GM04504 (cell line): Measurements from ENCODE around the gene BCL11B.

ENCODE experiments used
- DNase-seq: peaks from one replicate; pipeline ENCODE4 v3.0.0-alpha.2; 2012; ENCODE audit warnings: low read depth

Gene BCL11B

DNA sequence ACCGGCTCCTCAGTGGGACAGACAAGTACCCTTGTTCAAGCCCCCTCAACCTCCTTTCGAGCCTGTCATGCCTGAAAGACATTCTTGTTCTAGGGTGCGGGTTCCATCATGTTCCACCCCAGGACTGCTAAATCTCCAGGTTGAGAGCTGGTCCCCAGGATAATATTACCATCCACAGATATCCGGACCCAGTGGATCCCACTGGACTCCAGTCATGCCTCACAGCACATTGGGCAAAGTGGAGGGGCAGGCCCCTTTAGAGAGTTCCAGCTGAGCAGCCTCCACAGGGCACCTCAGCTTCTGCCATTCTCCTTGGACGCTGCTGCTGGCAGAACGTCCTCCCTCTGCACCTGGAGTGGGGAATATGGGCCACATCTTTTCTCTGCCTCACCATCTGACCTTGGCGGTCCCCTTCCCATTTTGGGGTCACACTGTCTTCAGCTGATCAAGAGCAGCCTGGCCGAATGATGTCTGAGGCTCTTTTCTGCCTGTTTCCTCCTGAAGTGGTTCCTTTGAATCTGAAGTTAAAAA lies 137.4 kb downstream of the BCL11B start:
- no peak for DNase-seq

- DNase-seq, result no peak
Observed at GRCh38 chr14:99133636-99134515, 138.1 kb downstream of the BCL11B start.

DNA sequence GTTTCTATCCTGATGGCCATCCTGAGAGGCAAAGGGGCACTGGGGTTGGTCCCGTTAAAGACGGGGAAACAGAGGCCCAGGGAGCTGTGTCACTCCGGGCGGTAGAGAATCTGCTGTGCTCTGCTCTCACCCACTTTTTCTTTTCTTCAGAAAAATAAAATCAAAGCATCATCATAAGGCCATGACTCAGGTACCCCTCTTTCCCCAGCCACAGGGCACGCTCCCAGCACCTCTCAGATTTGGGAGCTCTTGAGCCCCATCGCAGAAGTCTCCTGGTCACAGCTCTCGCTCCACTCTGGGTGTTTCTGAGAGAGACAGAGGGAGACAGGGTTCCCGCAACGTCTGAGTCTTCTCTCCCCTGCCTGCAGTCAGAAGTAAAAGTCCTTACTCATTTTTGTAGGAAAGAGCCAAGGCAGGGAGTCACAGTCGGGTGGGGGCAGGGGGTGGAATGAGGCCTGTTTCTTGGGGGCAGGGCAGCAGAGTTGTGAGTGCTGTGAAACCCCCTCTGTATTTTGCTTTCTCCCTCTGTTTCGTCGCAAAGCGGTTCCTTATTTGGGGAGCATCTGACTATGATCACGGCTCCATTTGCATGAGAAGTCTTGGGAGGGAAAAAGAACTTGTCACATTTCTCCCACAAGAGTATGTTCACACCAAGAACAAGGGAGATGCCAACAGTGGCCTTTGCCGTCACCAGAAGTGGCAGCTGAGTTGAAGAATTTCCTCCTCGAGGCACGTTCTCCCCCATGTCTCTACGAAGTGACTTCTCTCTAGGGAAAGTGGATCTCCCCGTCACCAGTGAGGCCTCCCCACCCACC lies 139.0 kb downstream of the BCL11B start:
- DNase-seq, result no peak

DNA sequence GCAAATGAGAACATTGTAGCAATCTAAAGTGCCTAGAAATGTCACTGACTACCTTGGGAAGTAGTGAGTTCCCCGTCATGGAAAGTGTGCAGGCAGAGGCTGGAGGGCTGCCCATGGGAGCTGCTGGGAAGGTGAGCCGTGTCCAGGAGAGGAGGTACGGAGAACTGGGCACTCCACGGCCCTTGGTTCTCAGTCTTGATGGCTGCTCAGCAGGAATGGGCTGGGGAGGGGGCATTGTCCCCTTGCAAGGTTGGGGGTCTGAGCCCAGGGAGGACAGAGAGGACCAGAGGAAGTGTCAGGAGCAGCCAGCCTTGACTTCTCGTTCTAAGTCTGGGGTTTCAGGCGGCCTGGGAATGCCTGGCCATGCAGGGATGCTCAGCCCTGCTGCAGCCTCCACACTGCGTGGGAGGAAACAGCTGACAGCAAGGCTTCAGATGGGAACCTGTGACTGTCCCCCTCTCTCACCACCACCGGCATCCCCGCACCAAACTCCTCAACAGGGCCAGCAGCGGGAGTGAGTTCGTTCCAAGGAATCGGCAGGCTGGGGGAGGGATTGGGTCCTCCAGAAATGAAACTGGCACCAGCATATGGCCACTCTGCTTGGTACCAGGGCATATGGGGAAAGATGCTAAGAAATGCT lies 140.2 kb downstream of the BCL11B start:
- no peak for DNase-seq

GRCh38 chr14:99129998-99130397 lies 142.0 kb downstream of the BCL11B start:
- no peak for DNase-seq

DNA sequence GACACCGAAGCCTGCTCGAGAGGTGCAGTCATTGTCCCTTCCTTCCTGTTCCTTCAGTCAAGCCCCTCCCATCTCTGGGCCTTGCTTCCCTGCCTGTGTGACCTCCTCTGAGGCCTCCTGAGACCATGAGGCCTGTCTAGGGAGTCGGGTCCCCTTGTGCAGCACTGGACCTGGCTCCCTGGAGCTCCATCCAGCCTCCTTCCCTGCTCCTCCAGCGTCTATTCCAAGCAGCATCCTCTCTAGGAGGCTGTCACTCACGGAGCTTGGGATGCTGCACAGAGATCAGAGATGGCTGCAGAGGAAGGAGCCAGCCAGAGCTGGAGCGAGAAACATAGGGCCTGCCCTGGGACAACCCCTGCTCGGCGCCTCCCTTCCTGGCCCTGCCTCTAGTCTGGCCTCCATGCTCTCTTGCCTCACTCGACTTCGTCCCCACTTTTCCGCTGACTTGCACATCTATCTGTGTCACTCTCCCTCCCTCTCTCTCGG lies 142.7 kb downstream of the BCL11B start:
- no peak for DNase-seq

DNA sequence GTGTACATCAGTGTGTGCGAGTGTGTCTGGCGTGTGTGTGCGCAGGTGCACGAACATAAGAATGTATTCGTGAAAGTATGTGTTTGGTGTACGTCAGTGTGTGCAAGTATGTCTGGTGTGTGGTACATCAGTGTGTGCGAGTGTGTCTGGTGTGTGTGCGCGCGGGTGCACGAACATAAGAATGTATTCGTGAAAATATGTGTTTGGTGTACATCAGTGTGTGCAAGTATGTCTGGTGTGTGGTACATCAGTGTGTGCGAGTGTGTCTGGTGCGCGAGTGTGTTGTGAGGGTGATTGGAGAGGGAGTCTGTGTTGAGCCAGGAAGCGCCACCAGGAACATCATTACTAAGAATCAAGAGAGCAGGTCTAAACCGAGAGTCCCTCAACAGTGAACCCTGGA lies 143.8 kb downstream of the BCL11B start:
- no peak for DNase-seq

GRCh38 chr14:99127651-99128167 lies 144.3 kb downstream of the BCL11B start:
- DNase-seq, result no peak

GRCh38 chr14:99125616-99126431 lies 146.2 kb downstream of the BCL11B start:
- DNase-seq, result no peak

- DNase-seq, result no peak
Observed at GRCh38 chr14:99125113-99125512, 146.9 kb downstream of the BCL11B start.

- DNase-seq, result no peak
Observed at GRCh38 chr14:99124482-99125105, 147.4 kb downstream of the BCL11B start.

- no peak for DNase-seq
Observed at GRCh38 chr14:99123208-99123870, 148.7 kb downstream of the BCL11B start.

DNA sequence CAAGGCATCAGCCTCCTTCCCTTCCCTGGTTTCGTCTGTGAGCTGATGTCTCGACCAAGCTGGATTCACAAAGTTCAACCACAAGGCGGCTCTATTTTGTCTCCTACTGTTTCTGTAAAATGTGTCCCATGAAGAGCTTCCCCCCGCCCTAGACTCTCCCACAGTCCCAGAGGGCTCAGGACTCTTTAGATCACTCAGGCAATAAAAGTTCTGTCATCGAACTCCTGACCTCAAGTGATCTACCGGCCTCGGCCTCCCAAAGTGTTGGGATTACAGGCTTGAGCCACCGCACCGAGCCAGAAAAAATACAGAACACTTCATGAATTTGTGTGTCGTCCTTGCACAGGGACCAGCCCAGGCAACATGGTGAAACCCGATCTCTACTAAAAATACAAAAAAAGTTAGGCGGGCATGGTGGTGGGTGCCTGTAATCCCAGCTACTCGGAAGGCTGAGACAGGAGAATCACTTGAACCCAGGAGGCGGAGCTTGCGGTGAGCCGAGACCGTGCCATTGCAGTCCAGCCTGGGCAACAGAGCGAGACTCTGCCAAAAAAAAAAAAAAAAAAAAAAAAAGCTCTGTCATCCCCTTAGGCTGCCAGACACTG lies 149.4 kb downstream of the BCL11B start:
- no peak for DNase-seq

DNA sequence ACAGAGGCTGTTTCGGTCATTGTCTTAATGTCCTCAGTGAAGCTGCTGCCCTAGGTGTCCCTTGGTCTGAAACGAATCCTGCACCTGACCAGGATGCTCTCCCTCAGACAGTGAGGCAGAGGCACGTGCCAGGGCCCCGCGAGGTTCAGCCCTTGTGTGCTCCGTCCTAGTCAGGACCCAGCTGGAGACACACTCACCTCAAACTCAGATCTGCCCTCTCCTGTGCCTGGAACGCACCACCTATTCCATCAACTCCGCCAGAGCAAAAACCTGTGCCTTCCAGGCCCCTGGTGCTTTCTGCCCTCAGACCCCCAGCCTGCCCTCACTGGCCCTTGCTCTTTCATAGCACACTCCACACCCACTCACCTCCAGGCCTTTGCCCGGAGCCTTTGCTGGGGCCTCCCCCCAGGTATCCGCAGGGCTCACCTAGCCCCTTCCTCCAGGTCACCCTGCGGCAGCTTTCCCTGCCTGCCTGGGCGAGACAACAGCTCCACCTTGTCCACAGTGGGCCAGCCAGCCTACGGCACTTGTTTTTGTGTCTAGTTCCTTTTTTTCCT lies 150.6 kb downstream of the BCL11B start:
- no peak for DNase-seq

DNA sequence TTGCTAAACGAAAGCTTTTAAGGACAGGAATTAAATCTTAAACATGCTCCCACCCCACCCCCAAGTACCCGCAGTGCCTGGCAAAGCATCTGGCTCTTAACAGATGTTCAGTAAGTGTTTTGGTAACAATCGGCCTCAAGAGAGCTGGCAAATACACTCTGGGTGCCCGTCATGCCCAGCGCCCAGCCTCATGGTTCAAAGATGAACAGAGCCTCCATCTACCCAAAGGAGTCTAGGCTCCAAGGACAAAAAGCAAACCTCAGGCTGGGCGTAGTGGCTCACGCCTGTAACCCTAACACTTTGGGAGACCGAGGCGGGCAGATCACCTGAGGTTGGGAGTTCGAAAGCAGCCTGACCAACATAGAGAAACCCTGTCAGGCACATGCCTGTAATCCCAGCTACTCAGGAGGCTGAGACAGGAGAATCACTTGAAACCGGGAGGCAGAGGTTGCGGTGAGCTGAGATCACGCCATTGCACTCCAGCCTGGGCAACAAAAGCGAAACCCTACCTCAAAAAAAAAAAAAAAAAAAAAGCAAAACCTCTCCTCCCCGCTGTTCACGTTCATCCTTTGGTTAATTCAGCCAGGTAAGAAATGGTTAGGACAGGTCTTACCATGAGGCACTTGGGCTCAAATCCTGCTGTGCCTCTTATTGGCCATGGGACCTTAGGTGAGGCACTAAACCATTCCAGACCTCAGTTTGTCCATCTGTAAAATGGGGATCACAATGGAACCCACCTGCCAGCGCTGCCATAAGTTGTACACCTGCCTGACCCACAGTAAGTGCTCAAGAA lies 151.3 kb downstream of the BCL11B start:
- no peak for DNase-seq

- DNase-seq, result no peak
Observed at GRCh38 chr14:99119554-99120525, 152.2 kb downstream of the BCL11B start.
